HepG2 (cell line): ENCODE measurements around the gene CNOT10. TPM values are rescaled to one million over a fixed set of nuclear protein-coding genes. Genes with fewer than 3 reads are reported as not detected.

Experiments
- ATAC-seq: fragments of 200-7000 bp; cut with Tn5 transposase; 3 replicates; pipeline ENCODE4 v1.9.1; 2020; ENCODE audit warnings: mild to moderate bottlenecking, moderate library complexity
- BruUV-seq: library from RNA; stranded (reverse); fragments of 400-500 nt; replicated peaks from 2 replicates; lab custom pipeline; 2021; lab: Mats Ljungman, UMichigan
- CTCF ChIA-PET: fragments of 300-600 bp; formaldehyde crosslinking; extraction: SDS; loops from one replicate; lab custom pipeline; 2021; ENCODE audit warnings: low total read pairs, inconsistent platforms, low intra/inter-chr PET ratio; lab: Yijun Ruan, JAX
- POLR2A ChIA-PET: fragments of 350-600 bp; sonication (Branson Sonifier 250); formaldehyde crosslinking; loops from one replicate; lab custom pipeline; 2020; ENCODE audit warnings: antibody characterized with exemption, inconsistent platforms; lab: Yijun Ruan, JAX
- DNase-seq: peaks from one replicate; pipeline ENCODE4 v3.0.0-alpha.2; 2015; ENCODE audit warnings: low spot score
- FAIRE-seq: peaks from 3 replicates; lab custom pipeline; 2011; peaks lifted over from hg19 to GRCh38; lab: Jason Lieb, UNC
- H2AFZ ChIP-seq: one replicate; pipeline ENCODE4 v1.6.1; 2011; ENCODE audit warnings: low read length, inconsistent platforms
- H3K27ac ChIP-seq: fragments of 300-600 bp; 3 replicates; pipeline ENCODE4 v1.8.0; 2011; ENCODE audit warnings: mixed run types, mild to moderate bottlenecking, mixed read lengths, low read length, inconsistent platforms; ENCODE audit not compliant: insufficient read depth; ENCODE audit errors: extremely low read length
- H3K27me3 ChIP-seq, 2 experiments: fragments of 200-600 bp in 1 of 2; 2 replicates in 1 of 2; 3 replicates in 1 of 2; pipeline versions ENCODE4 v1.6.0 to v1.8.0; 2011; ENCODE audit warnings: low read length in 2 of 2, mild to moderate bottlenecking in 2 of 2, moderate library complexity in 2 of 2, inconsistent platforms in 1 of 2; ENCODE audit not compliant: insufficient read depth in 2 of 2, control insufficient read depth in 1 of 2
- H3K36me3 ChIP-seq, 2 experiments: fragments of 200-600 bp in 1 of 2; replicated peaks in 1 of 2; 2 replicates in 1 of 2; 3 replicates in 1 of 2; pipeline versions ENCODE4 v1.5.1 to v1.8.0; 2011; ENCODE audit warnings: low read length in 2 of 2, inconsistent platforms in 1 of 2; ENCODE audit not compliant: insufficient read depth in 2 of 2, control insufficient read depth in 1 of 2
- H3K4me1 ChIP-seq: 2 replicates; pipeline ENCODE4 v1.5.1; 2012; ENCODE audit warnings: low read length, inconsistent platforms; ENCODE audit not compliant: insufficient read depth
- H3K4me2 ChIP-seq: 2 replicates; pipeline ENCODE4 v1.6.0; 2011; ENCODE audit warnings: low read depth, low read length, inconsistent platforms
- H3K4me3 ChIP-seq, 3 experiments: fragments of 200-600 bp in 1 of 3; sonication (generic), shearing (Covaris generic) in 1 of 3; replicated peaks in 1 of 3; 2 replicates each; pipeline ENCODE4 v1.5.1; 2011 to 2016; ENCODE audit warnings: low read length in 3 of 3, inconsistent platforms in 2 of 3, low read depth in 2 of 3, mild to moderate bottlenecking in 2 of 3, control low read depth in 1 of 3, mixed read lengths in 1 of 3; ENCODE audit not compliant: insufficient read depth in 1 of 3
- H3K79me2 ChIP-seq: one replicate; pipeline ENCODE4 v1.6.1; 2011; ENCODE audit warnings: low read length, inconsistent platforms; ENCODE audit not compliant: insufficient read depth
- H3K9ac ChIP-seq: 2 replicates; pipeline ENCODE4 v1.6.0; 2011; ENCODE audit warnings: mild to moderate bottlenecking, low read depth, low read length, inconsistent platforms; ENCODE audit not compliant: insufficient read depth
- H3K9me3 ChIP-seq: 2 replicates; pipeline ENCODE4 v1.5.1; 2012; ENCODE audit warnings: mild to moderate bottlenecking, low read length
- H4K20me1 ChIP-seq: 2 replicates; pipeline ENCODE4 v1.6.0; 2011; ENCODE audit warnings: inconsistent platforms, mild to moderate bottlenecking, low read length, moderate library complexity; ENCODE audit not compliant: insufficient read depth
- AHDC1 ChIP-seq: sonication (generic); formaldehyde crosslinking; IDR thresholded peaks from 2 replicates; pipeline ENCODE4 v1.5.1; 2020; ENCODE audit warnings: mild to moderate bottlenecking, missing genetic modification reagents, borderline replicate concordance
- KLF12 ChIP-seq: sonication (generic); formaldehyde crosslinking; IDR thresholded peaks from 2 replicates; pipeline ENCODE4 v1.4.0; 2020; ENCODE audit warnings: missing genetic modification reagents, borderline replicate concordance
- MYC ChIP-seq: sonication (generic); formaldehyde crosslinking; IDR thresholded peaks from 2 replicates; pipeline ENCODE4 v1.9.0; 2021; ENCODE audit warnings: missing genetic modification reagents, borderline replicate concordance
- ZNF703 ChIP-seq: sonication (generic); formaldehyde crosslinking; IDR thresholded peaks from 2 replicates; pipeline ENCODE4 v1.5.1; 2020; ENCODE audit warnings: missing genetic modification reagents, mild to moderate bottlenecking, moderate library complexity, borderline replicate concordance
- ZNF816 ChIP-seq: sonication (generic); formaldehyde crosslinking; IDR thresholded peaks from 2 replicates; pipeline ENCODE4 v1.8.0; 2022; ENCODE audit warnings: missing genetic modification reagents, mild to moderate bottlenecking, borderline replicate concordance
- ZNF839 ChIP-seq: sonication (generic); formaldehyde crosslinking; IDR thresholded peaks from 2 replicates; pipeline ENCODE4 v1.4.0; 2020; ENCODE audit warnings: missing genetic modification reagents, mild to moderate bottlenecking, borderline replicate concordance
- WGBS: methylation state at CpG from one replicate; pipeline ENCODE4 v1.1.6; 2017; ENCODE audit warnings: low lambda C conversion rate; 5-methylcytosine and 5-hydroxymethylcytosine counted together
- in situ Hi-C: cut with HindIII; loops from 2 replicates; pipeline ENCODE4 v1.10.0; 2017; ENCODE audit warnings: low pct_unique_long_range_greater_than_20kb; ENCODE audit not compliant: extremely low pct_ligation_motif_present
- intact Hi-C: fragments of 100-400 bp; cut with micrococcal nuclease; formaldehyde crosslinking; loops from one replicate; pipeline ENCODE4 v1.10.0; 2022; ENCODE audit not compliant: unreplicated experiment
- polyA plus RNA-seq, 8 experiments: library from polyadenylated mRNA; depleted of rRNA in 3 of 8; stranded (reverse) in 7 of 8; unstranded in 1 of 8; fragments of >200 nt; fragmentation: Illumina TruSeq in 4 of 8; extraction: Trizol in 4 of 8; gene quantifications; 2 replicates each; pipeline versions ENCODE4 v1.2.1 to v1.2.3, GENCODE V29; 2011 to 2016; ENCODE audit warnings: low read depth in 4 of 8, missing spikeins in 1 of 8, mixed read lengths in 1 of 8; ENCODE audit not compliant: insufficient read depth in 1 of 8
- total RNA-seq, 5 experiments: library from RNA; depleted of rRNA; stranded (reverse); fragments of >200 nt; fragmentation: Illumina TruSeq; extraction: Trizol; gene quantifications; 2 replicates each; pipeline ENCODE4 v1.2.3, GENCODE V29; 2016; ENCODE audit warnings: low read depth in 1 of 5

CNOT10 gene
- total and polyA plus RNA-seq, 2 of the 13 experiments (the other 11 are each of a cell fraction or from before 2014, with no cell fraction given): 21.2 to 34.1 TPM

- no peak for TF ChIP-seq AHDC1
- no peak for TF ChIP-seq KLF12 (CRISPR knock-in tag)
- TF ChIP-seq ZNF816: no peak
Observed at GRCh38 chr3:32782407-32782806, 97.4 kb downstream of the CNOT10 start (continued).

- CTCF ChIA-PET: no interaction called here
- H2AFZ ChIP-seq: no peak overlapping the region
- no peak for FAIRE-seq
- BruUV-seq: no TSS peak
- H3K4me1 ChIP-seq: peaks cover 54% of the 10 kb centered on the region
- no peaks in the 10 kb centered on the region for H3K27me3 ChIP-seq
- H3K9me3 ChIP-seq: no peaks in the 10 kb centered on the region
- H4K20me1 ChIP-seq: no peaks in the 10 kb centered on the region
- TF ChIP-seq ZNF703 (CRISPR knock-in tag): no peak
- TF ChIP-seq ZNF839 (CRISPR knock-in tag): no peak
- TF ChIP-seq MYC (CRISPR knock-in tag): no peak
- TF ChIP-seq, all 625 proteins: peak for 0
- H3K79me2 ChIP-seq: peaks cover 8% of the 10 kb centered on the region
- 40% methylated on average over 3 of the region's 3 CpGs for whole genome bisulfite sequencing
- H3K4me3 ChIP-seq: no peak overlapping the region
- peak overlapping the region; percentile 27 for H3K27ac ChIP-seq
- no peaks in the 10 kb centered on the region for H3K36me3 ChIP-seq
- DNase-seq: no peak
- no peak overlapping the region for H3K4me2 ChIP-seq
- intact Hi-C loops (no loop called here), in situ Hi-C loops (no loop called here)
- POLR2A ChIA-PET: interaction anchor here (0.6 to 5.7 kb wide), 2 partner anchors 9 to 47 kb away, joined by 4 to 57 read pairs; no protein-coding TSS in a partner anchor
- H3K9ac ChIP-seq: no peak overlapping the region; the same call in 1 of the 2 replicates
- no peak for ATAC-seq
Observed at GRCh38 chr3:32791833-32792232, 106.8 kb downstream of the CNOT10 start.
